WTC11 (cell line): ENCODE results near the gene ATP8B3. TPM values are rescaled to one million over a fixed set of nuclear protein-coding genes. Genes with fewer than 3 reads are reported as not detected.

Experiments used
- ATAC-seq: fragments of 200-7000 bp; cut with Tn5 transposase; 2 replicates; pipeline ENCODE4 v1.10.0; 2021; ENCODE audit warnings: mild to moderate bottlenecking, moderate library complexity
- CTCF ChIA-PET: fragments of 300-600 bp; sonication (Branson Sonifier 250); formaldehyde crosslinking; loops from one replicate; lab custom pipeline; 2021; ENCODE audit warnings: antibody characterized with exemption; lab: Charles Lee
- POLR2A ChIA-PET: fragments of 350-600 bp; sonication (Branson Sonifier 250); formaldehyde crosslinking; loops from one replicate; lab custom pipeline; 2021; ENCODE audit warnings: antibody characterized with exemption; lab: Charles Lee
- DNase-seq: peaks from one replicate; pipeline ENCODE4 v3.0.0; 2021; ENCODE audit warnings: low spot score
- H3K27ac Mint-ChIP-seq: 2 replicates; pipeline ENCODE4 v1.8.0; 2021; ENCODE audit warnings: mixed read lengths
- H3K27me3 Mint-ChIP-seq: 2 replicates; pipeline ENCODE4 v1.8.0; 2021; ENCODE audit warnings: low read depth, mild to moderate bottlenecking, moderate library complexity, mixed read lengths
- H3K36me3 Mint-ChIP-seq: 2 replicates; pipeline ENCODE4 v1.8.0; 2021; ENCODE audit warnings: mixed read lengths
- H3K4me1 Mint-ChIP-seq: 2 replicates; pipeline ENCODE4 v1.8.0; 2022; ENCODE audit warnings: mixed read lengths
- H3K4me3 Mint-ChIP-seq: 2 replicates; pipeline ENCODE4 v1.8.0; 2021; ENCODE audit warnings: mild to moderate bottlenecking, moderate library complexity, mixed read lengths
- H3K9me3 Mint-ChIP-seq: 2 replicates; pipeline ENCODE4 v1.8.0; 2021; ENCODE audit warnings: mixed read lengths
- CTCF ChIP-seq: fragments of 200-600 bp; IDR thresholded peaks from 2 replicates; pipeline ENCODE4 v1.8.0; 2022; ENCODE audit warnings: antibody characterized with exemption
- ETV6 ChIP-seq: sonication (generic); formaldehyde crosslinking; IDR thresholded peaks from 2 replicates; pipeline ENCODE4 v1.8.1; 2022; ENCODE audit warnings: mild to moderate bottlenecking, missing genetic modification reagents
- FOXP1 ChIP-seq: sonication (generic); formaldehyde crosslinking; IDR thresholded peaks from 2 replicates; pipeline ENCODE4 v1.8.0; 2022; ENCODE audit warnings: missing genetic modification reagents, mild to moderate bottlenecking, moderate library complexity, borderline replicate concordance
- FOXP4 ChIP-seq: sonication (generic); formaldehyde crosslinking; IDR thresholded peaks from 2 replicates; pipeline ENCODE4 v1.8.0; 2022; ENCODE audit warnings: mild to moderate bottlenecking, missing genetic modification reagents
- HMGXB4 ChIP-seq: sonication (generic); formaldehyde crosslinking; IDR thresholded peaks from 2 replicates; pipeline ENCODE4 v1.8.1; 2023; ENCODE audit warnings: mild to moderate bottlenecking, moderate library complexity, missing genetic modification reagents
- MAX ChIP-seq: sonication (generic); formaldehyde crosslinking; IDR thresholded peaks from 2 replicates; pipeline ENCODE4 v1.8.0; 2022; ENCODE audit warnings: mild to moderate bottlenecking, missing genetic modification reagents
- OVOL2 ChIP-seq: fragments of 250-450 bp; sonication (Bioruptor Pico); IDR thresholded peaks from 2 replicates; pipeline ENCODE4 v1.9.0; 2021; ENCODE audit warnings: mild to moderate bottlenecking, borderline replicate concordance
- SP1 ChIP-seq: sonication (generic); formaldehyde crosslinking; conservative IDR thresholded peaks from 2 replicates; pipeline ENCODE4 v1.8.1; 2022; ENCODE audit warnings: missing genetic modification reagents
- ZNF121 ChIP-seq: sonication (generic); formaldehyde crosslinking; IDR thresholded peaks from 2 replicates; pipeline ENCODE4 v1.8.0; 2023; ENCODE audit warnings: missing genetic modification reagents
- ZNF317 ChIP-seq: sonication (generic); formaldehyde crosslinking; IDR thresholded peaks from 2 replicates; pipeline ENCODE4 v1.8.1; 2023; ENCODE audit warnings: low read depth, mild to moderate bottlenecking, moderate library complexity, missing genetic modification reagents, borderline replicate concordance
- total RNA-seq: library from RNA; stranded (reverse); gene quantifications from 3 replicates; pipeline ENCODE4 v1.2.3, GENCODE V29; 2021
- TF ChIP-seq, protein P1 (sequence below): fragments of 250-450 bp; sonication (Bioruptor Pico); IDR thresholded peaks from 2 replicates; pipeline ENCODE4 v2.1.2; 2022; ENCODE audit warnings: mild to moderate bottlenecking, moderate library complexity

ATP8B3 gene
- total RNA-seq, 1 experiment from 2014 or later: 5.5 TPM

DNA sequence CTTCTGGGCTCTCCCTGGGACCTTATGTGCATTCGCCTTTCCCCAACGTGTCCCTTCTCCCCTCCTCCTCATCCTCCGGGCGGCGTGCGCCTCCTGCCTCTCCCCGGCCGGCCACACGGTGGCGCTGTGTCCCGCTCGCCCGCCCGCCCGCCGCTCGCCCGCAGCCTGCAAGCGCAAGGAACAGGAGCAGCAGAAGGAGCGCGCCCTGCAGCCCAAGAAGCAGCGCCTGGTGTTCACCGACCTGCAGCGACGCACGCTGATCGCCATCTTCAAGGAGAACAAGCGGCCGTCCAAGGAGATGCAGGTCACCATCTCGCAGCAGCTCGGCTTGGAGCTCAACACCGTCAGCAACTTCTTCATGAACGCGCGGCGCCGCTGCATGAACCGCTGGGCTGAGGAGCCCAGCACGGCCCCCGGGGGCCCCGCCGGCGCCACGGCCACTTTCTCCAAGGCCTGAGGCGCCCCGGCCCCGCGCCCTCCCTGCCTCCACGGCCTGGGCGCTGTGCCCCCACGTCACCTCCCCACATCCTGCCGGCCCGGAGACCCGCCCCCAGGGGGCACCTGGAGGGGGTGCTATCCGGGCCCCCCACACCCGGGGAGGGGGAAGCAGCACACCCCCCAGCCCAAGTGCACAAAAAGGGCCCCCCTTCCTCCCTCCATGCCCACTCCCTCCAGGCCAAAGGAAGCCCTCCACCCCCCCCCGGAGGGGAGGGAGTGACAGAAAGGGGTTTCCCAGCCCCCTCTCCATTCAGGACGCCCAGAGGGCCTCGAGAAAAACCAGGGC lies 36.9 kb downstream of the ATP8B3 start:
- Mint-ChIP-seq H3K4me1 (peaks cover 16% of the 10 kb centered on the region), H3K9me3 (peaks cover 15% of the 10 kb centered on the region), H3K4me3 (peak overlapping the region; percentile 58), H3K27me3 (peaks cover 98% of the 10 kb centered on the region), H3K36me3 (peaks cover 11% of the 10 kb centered on the region), H3K27ac (no peak overlapping the region)
- CTCF ChIA-PET: interaction anchor here (0.6 to 3.9 kb wide), 18 partner anchors 9 to 553 kb away, joined by 3 to 26 read pairs (median 4); no protein-coding TSS in a partner anchor
- POLR2A ChIA-PET: interaction anchor here (0.6 kb wide), 1 partner anchor 35 kb away, joined by 3 read pairs; no protein-coding TSS in a partner anchor
- peak; percentile 72 for DNase-seq
- TF ChIP-seq HMGXB4 (CRISPR knock-in tag) (peak; percentile 85), ETV6 (CRISPR knock-in tag) (peak; percentile 64; the same call in 1 of the 2 replicates), ZNF317 (CRISPR knock-in tag) (no peak), SP1 (CRISPR knock-in tag) (peak; percentile 51), MAX (CRISPR knock-in tag) (peak; percentile 55; the same call in 1 of the 2 replicates), ZNF121 (CRISPR knock-in tag) (no peak), FOXP1 (peak; percentile 71; the same call in 1 of the 2 replicates), CTCF (peak; percentile 98), FOXP4 (CRISPR knock-in tag) (0 out of 2 replicates have a peak, but pooled peaks have one; percentile 14)
- TF ChIP-seq, protein P1, sequence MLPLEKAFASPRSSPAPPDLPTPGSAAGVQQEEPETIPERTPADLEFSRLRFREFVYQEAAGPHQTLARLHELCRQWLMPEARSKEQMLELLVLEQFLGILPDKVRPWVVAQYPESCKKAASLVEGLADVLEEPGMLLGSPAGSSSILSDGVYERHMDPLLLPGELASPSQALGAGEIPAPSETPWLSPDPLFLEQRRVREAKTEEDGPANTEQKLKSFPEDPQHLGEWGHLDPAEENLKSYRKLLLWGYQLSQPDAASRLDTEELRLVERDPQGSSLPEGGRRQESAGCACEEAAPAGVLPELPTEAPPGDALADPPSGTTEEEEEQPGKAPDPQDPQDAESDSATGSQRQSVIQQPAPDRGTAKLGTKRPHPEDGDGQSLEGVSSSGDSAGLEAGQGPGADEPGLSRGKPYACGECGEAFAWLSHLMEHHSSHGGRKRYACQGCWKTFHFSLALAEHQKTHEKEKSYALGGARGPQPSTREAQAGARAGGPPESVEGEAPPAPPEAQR (CRISPR knock-in tag): no peak
- ATAC-seq: peak; percentile 85

DNA sequence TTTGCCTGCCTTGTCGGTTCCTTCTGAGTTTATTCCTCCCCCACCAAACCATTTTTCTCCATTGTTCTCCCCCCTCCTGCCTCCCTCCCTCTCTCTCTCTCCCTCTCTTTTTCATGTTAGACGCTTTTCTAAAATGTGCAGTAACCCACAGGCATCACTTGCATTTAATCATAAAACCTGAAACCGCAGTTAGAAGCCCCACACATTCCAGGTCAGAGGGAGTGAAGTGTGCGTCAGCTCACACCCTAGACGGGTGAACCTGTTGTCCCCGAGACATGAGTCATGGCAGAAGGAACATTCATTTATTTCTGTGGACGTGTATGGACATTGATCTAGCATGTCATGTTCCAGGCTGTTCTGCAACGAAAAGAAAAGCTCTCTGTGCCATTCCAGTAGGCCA lies 38.9 kb downstream of the ATP8B3 start:
- ChIA-PET POLR2A (no interaction called here), CTCF (interaction anchor here (0.9 to 2.6 kb wide), 6 partner anchors 9 to 64 kb away, joined by 3 to 15 read pairs (median 5); no protein-coding TSS in a partner anchor)
- H3K27ac Mint-ChIP-seq: no peak overlapping the region
- peaks cover 17% of the 10 kb centered on the region for H3K9me3 Mint-ChIP-seq
- ATAC-seq (no peak), DNase-seq (no peak)
- H3K4me1 Mint-ChIP-seq: peaks cover 8% of the 10 kb centered on the region
- H3K4me3 Mint-ChIP-seq: no peak overlapping the region
- no peak for TF ChIP-seq OVOL2 (CRISPR knock-in tag)
- H3K36me3 Mint-ChIP-seq: peaks cover 11% of the 10 kb centered on the region
- peaks cover 98% of the 10 kb centered on the region for H3K27me3 Mint-ChIP-seq
